DOHH2 (cell line): ENCODE measurements around the gene CSNK1G2.

Experiments
- EZH2phosphoT487 ChIP-seq: fragments of 200-600 bp; sonication (generic); IDR thresholded peaks from 2 replicates; pipeline ENCODE4 v1.6.1; 2017; ENCODE audit warnings: borderline replicate concordance, mild to moderate bottlenecking, antibody characterized with exemption, low read length, moderate library complexity, mixed read lengths
- TF ChIP-seq, protein P1 (sequence below): fragments of 200-600 bp; sonication (generic); IDR thresholded peaks from one replicate; pipeline ENCODE4 v1.5.1; 2014; ENCODE audit warnings: antibody characterized with exemption, mild to moderate bottlenecking, low read depth, low read length; ENCODE audit not compliant: poor library complexity, severe bottlenecking

DNA sequence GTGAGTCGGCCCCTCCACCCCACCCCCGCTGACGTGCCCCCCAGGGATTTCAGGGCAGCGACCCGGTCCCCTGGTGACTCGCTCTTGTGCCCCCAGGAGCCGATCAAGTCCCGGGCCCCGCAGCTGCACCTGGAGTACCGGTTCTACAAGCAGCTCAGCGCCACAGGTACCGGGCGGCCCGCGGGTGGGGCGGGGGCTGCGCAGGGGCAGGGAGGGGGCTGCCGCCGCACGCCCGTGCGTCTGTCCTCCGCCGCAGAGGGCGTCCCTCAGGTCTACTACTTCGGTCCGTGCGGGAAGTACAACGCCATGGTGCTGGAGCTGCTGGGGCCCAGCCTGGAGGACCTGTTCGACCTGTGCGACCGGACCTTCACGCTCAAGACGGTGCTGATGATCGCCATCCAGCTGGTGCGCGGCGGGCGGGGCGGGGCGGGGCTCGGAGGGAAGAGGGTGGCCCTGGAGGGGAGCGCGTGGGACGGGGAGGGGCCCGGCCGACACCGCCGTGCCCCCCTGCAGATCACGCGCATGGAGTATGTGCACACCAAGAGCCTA, 37.4 kb downstream of the CSNK1G2 start:
- TF ChIP-seq, protein P1, sequence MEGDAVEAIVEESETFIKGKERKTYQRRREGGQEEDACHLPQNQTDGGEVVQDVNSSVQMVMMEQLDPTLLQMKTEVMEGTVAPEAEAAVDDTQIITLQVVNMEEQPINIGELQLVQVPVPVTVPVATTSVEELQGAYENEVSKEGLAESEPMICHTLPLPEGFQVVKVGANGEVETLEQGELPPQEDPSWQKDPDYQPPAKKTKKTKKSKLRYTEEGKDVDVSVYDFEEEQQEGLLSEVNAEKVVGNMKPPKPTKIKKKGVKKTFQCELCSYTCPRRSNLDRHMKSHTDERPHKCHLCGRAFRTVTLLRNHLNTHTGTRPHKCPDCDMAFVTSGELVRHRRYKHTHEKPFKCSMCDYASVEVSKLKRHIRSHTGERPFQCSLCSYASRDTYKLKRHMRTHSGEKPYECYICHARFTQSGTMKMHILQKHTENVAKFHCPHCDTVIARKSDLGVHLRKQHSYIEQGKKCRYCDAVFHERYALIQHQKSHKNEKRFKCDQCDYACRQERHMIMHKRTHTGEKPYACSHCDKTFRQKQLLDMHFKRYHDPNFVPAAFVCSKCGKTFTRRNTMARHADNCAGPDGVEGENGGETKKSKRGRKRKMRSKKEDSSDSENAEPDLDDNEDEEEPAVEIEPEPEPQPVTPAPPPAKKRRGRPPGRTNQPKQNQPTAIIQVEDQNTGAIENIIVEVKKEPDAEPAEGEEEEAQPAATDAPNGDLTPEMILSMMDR = no peak
- no peak for TF ChIP-seq EZH2phosphoT487
